ENCODE results near the gene ZNF20. TPM values are rescaled to one million over a fixed set of nuclear protein-coding genes. Genes with fewer than 3 reads are reported as not detected.

ZNF20 gene
- total RNA-seq, result 4.5 and 6.7 TPM in 2 replicates

DNA sequence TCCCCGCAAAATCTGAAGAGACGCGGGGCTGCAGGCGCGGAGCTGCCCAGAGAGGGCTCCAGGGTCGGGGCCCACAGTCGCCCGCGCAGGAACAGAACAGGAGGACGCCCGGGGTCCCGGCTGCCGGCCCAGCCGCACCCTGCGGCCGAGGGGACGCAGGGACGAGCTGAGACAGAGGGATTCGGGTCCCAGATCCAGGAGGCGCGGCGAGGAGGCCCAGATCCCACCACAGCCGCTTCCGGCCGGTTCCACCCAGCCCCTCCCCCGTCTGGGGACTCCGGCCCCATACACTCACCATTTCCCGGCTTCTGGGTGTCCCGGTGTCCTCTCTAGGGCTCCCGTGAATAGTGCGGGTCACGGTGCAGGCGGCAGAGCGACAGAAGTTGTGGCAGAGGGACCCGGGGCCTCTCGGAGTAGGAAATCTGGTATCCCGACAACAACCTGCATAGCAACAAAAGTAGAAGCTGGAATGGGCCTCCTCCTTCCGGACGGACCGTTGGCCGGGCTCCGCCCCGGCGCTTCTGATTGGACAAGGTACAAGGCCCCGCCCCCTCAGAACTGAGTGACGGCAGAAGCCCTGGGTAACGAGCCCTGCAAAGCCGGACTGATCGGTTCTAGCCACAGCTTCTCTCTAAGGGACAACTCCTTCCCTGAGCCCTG is at the start of gene ZNF20:
ZNF20 (minus strand) TSS at position 466 of the 660 bp plus-strand sequence; CDS start at position 298, 168 bp downstream.

DNA sequence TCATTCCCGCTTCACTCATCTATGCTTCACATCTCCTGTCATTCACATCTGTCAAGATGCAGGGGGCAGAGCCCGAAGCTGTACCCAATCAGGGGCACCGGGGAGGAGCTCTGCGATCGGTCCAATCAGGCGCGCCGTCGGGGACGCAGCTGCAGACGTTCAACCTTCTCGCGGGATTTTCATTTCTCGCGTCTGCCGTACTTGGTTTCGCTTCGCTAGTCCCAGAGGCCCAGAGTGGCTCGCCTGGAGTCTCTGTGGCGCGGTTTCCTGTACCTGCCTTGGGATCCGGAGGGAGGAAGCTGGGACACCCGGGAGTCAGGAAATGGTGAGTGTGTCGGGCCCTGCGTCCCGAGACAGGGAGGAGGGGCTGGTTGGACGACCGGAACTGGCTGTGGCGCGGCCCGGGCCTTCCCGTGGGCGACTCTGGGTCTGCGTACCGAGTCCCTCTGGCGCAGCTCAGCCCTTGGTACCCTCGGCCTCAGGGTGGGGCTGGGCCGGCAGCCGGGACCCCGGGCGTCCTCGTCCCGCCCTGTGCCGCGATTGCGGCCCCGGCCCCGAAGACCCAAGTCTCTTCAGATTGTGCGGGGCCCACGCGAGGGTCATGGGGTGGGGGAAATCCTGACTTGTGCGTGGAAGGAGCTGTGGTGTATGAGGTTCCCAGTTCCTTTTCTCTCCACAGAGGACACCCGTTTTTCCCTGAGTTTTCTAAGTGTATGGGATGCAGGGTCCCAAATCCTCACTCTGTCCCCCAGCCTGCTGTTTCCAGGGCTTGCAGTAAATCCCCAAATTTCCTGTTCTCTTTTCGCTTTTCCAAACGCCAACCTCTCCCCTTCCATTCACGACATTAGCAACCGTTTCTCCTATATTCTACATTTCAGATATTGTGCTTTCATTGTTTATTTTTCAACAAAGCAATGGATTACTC is 23.0 kb upstream of the ZNF20 start, which contains the start of gene ZNF136:
ZNF136 (plus strand) TSS at position 215 of the 925 bp plus-strand sequence; CDS start at position 323, 108 bp downstream.

DNA sequence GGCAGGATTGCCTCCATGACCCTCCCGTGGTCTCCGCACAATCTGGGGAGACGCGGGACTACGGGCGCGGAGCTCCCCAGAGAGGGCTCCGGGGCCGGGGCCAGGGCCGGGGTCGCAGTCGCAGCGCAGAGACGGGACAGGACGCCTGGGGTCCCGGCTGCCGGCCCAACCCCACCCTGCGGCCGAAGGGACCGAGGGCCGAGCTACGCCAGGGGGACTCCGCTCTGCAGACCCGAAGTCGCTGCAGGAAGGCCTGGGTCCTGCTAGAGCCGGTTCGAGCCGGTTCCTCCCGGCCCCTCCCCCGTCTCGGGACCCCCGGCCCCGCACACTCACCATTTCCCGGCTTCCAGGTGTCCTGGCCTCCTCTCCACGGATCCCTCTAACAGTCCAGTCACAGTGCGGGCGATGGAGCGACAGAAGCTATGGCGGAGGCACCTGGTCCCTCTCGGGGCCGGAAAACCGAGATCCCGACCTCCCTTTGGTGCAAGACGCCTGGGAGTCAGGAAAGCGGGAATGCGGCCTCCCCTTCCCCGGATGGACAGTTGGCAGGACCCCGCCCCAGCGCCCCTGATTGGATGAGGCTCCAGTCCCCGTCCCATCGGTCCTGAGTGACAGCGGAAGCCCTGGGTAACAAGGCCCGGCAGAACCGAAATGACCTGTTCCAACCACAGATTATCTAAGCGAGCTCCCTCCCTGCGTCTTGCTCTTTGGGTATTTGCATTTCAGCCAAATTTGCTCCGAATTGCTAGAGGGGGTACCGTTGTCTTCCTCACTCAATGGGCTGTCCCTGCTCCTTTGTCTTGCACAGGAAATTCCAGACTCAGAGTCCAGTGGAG is 16.3 kb upstream of the ZNF20 start, which contains the start of gene ZNF625:
ZNF625 (minus strand) TSS at position 512 of the 836 bp plus-strand sequence; CDS start at position 336, 176 bp downstream.

Small RNA genes lying within 50 kb of the gene (small RNA-seq; reads per million reads assigned to genes)
- gene RF00019 (not detected), gene RNA5SP467 (not detected)

Other genes starting within 250 kb of the ZNF20 start
- 7.5 and 7.9 TPM in 2 replicates for gene ZNF700, start 215.2 kb downstream of the ZNF20 start, total RNA-seq
- gene ZNF763, start 175.3 kb downstream of the ZNF20 start, total RNA-seq, result 0.81 and 0.85 TPM in 2 replicates
- gene ZNF433, start 104.7 kb downstream of the ZNF20 start, total RNA-seq, result 3.8 and 4.2 TPM in 2 replicates
- 0.32 TPM in 1 of 2 replicates, not detected in the other for gene ZNF878, start 87.4 kb downstream of the ZNF20 start, total RNA-seq
- 7.3 and 7.4 TPM in 2 replicates for gene ZNF844, start 75.6 kb downstream of the ZNF20 start, total RNA-seq
- 9.2 and 9.4 TPM in 2 replicates for gene ZNF625, start 16.4 kb upstream of the ZNF20 start, total RNA-seq
- gene ZNF136, start 22.7 kb upstream of the ZNF20 start, total RNA-seq, result 11.3 and 12.2 TPM in 2 replicates
- gene ZNF44, start 154.5 kb upstream of the ZNF20 start, total RNA-seq, result 6.6 and 7.0 TPM in 2 replicates
- gene ZNF563, start 193.3 kb upstream of the ZNF20 start, total RNA-seq, result 1.9 and 2.1 TPM in 2 replicates
- gene ZNF442, start 225.3 kb upstream of the ZNF20 start, total RNA-seq, result 1.5 and 2.4 TPM in 2 replicates

All from hair follicle dermal papilla cell (primary cell).